Skin epidermis (tissue), 12 donors: ENCODE measurements around the gene HUNK.
"Not testable (repeated sequence)": the region's sequence is repeated elsewhere in the genome, so short reads cannot be mapped to it uniquely, and the experiment has no call there.

Source experiments
- H3K27ac ChIP-seq, 21 experiments: fragments of 200-600 bp; sonication (generic) in 11 of 21; one replicate each; pipeline ENCODE4 v1.5.0; 2020; ENCODE audit warnings: mild to moderate bottlenecking in 3 of 21, inconsistent platforms in 2 of 21, moderate library complexity in 2 of 21
- H3K4me3 ChIP-seq, 7 experiments: fragments of 200-600 bp; sonication (generic) in 2 of 7; one replicate each; pipeline ENCODE4 v1.5.0; 2020; ENCODE audit warnings: inconsistent platforms in 2 of 7, mild to moderate bottlenecking in 2 of 7, moderate library complexity in 1 of 7

Gene HUNK

GRCh38 chr21:31941694-31942093 is 68.9 kb downstream of the HUNK start:
- Histone ChIP-seq H3K4me3 (no peak overlapping the region), H3K27ac (no peak overlapping the region)

- peak overlapping the region in 2 of 21 experiments; percentile 15 to 18 for H3K27ac ChIP-seq
- no peak overlapping the region for H3K4me3 ChIP-seq
These were observed 70.7 kb downstream of the HUNK start for GRCh38 chr21:31943561-31943960.

- Histone ChIP-seq H3K27ac (peak overlapping the region in 1 of 21 experiments; percentile 15), H3K4me3 (no peak overlapping the region)
These were observed 72.3 kb downstream of the HUNK start for GRCh38 chr21:31945141-31945540.

- Histone ChIP-seq H3K27ac (peak overlapping the region in 4 of 21 experiments; percentile 15 to 40 (median 21)), H3K4me3 (no peak overlapping the region)
These were observed 72.7 kb downstream of the HUNK start for GRCh38 chr21:31945546-31945945.

GRCh38 chr21:31946231-31946630 is 73.4 kb downstream of the HUNK start:
- Histone ChIP-seq H3K4me3 (no peak overlapping the region), H3K27ac (peak overlapping the region in 3 of 21 experiments; percentile 17 to 40 (median 25))

GRCh38 chr21:31946876-31947550 is 74.2 kb downstream of the HUNK start:
- not testable (repeated sequence) for H3K27ac ChIP-seq, H3K4me3 ChIP-seq

GRCh38 chr21:31948676-31949075 is 75.9 kb downstream of the HUNK start:
- Histone ChIP-seq H3K27ac (peak overlapping the region in 1 of 21 experiments; percentile 55), H3K4me3 (no peak overlapping the region)

GRCh38 chr21:31952828-31953227 is 80.0 kb downstream of the HUNK start:
- H3K4me3 ChIP-seq, result no peak overlapping the region
- peak overlapping the region in 1 of 21 experiments; percentile 30 for H3K27ac ChIP-seq

- Histone ChIP-seq H3K27ac (peak overlapping the region in 2 of 21 experiments; percentile 37 to 79), H3K4me3 (no peak overlapping the region)
These were observed 84.8 kb downstream of the HUNK start for GRCh38 chr21:31957631-31958030.

- no peak overlapping the region for H3K27ac ChIP-seq
These were observed 87.1 kb downstream of the HUNK start for GRCh38 chr21:31959881-31960280.

GRCh38 chr21:31961027-31961426 is 88.2 kb downstream of the HUNK start:
- no peak overlapping the region for H3K4me3 ChIP-seq
- no peak overlapping the region for H3K27ac ChIP-seq

More at GRCh38 chr21:31959881-31960280, 87.1 kb downstream of the HUNK start:
- no peak overlapping the region for H3K4me3 ChIP-seq

GRCh38 chr21:31961704-31962103 is 88.9 kb downstream of the HUNK start:
- Histone ChIP-seq H3K27ac (no peak overlapping the region), H3K4me3 (no peak overlapping the region)

GRCh38 chr21:31964692-31965091 is 91.9 kb downstream of the HUNK start:
- Histone ChIP-seq H3K27ac (no peak overlapping the region), H3K4me3 (no peak overlapping the region)

GRCh38 chr21:31967334-31967733 is 94.5 kb downstream of the HUNK start:
- Histone ChIP-seq H3K27ac (no peak overlapping the region), H3K4me3 (no peak overlapping the region)

- Histone ChIP-seq H3K27ac (no peak overlapping the region), H3K4me3 (no peak overlapping the region)
These were observed 99.8 kb downstream of the HUNK start for GRCh38 chr21:31972622-31973021.

GRCh38 chr21:31973402-31973944 is 100.7 kb downstream of the HUNK start:
- Histone ChIP-seq H3K4me3 (no peak overlapping the region), H3K27ac (no peak overlapping the region)

GRCh38 chr21:31974454-31974985 is 101.7 kb downstream of the HUNK start:
- Histone ChIP-seq H3K4me3 (no peak overlapping the region), H3K27ac (no peak overlapping the region)

- H3K27ac ChIP-seq, result no peak overlapping the region
- H3K4me3 ChIP-seq, result no peak overlapping the region
These were observed 102.7 kb downstream of the HUNK start for GRCh38 chr21:31975491-31975890.

GRCh38 chr21:31977816-31978215 is 105.0 kb downstream of the HUNK start:
- no peak overlapping the region for H3K4me3 ChIP-seq

GRCh38 chr21:31983120-31983519 is 110.3 kb downstream of the HUNK start:
- Histone ChIP-seq H3K27ac (no peak overlapping the region), H3K4me3 (no peak overlapping the region)

More at GRCh38 chr21:31977816-31978215, 105.0 kb downstream of the HUNK start:
- H3K27ac ChIP-seq, result no peak overlapping the region

GRCh38 chr21:31983554-31983953 is 110.7 kb downstream of the HUNK start:
- no peak overlapping the region for H3K27ac ChIP-seq

More at GRCh38 chr21:31983554-31983953, 110.7 kb downstream of the HUNK start:
- no peak overlapping the region for H3K4me3 ChIP-seq
